Middle frontal gyrus (tissue), 1 donor: ENCODE data around the gene NCOR1.
"Not testable (repeated sequence)": the region's sequence is repeated elsewhere in the genome, so short reads cannot be mapped to it uniquely, and the experiment has no call there.

Experiments used
- DNase-seq: peaks from one replicate; pipeline ENCODE4 v3.0.0-alpha.2; 2015; ENCODE audit warnings: low spot score; ENCODE audit errors: extremely low spot score

NCOR1 gene

DNA sequence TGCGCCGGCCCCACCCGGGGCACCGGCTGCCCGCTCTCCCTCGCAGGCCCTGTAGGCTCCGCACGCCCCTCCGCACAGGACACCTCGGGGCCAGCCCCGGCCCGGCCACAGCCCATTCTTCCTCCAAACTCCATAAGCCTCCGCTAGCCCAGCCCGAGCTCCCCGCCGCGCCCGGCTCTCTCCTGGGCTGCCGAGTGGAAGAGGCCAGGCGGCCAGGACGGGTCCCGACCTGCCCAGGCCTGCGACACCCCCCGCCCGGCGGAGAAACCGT, 397 bp downstream of the NCOR1 start:
- DNase-seq = no peak

DNA sequence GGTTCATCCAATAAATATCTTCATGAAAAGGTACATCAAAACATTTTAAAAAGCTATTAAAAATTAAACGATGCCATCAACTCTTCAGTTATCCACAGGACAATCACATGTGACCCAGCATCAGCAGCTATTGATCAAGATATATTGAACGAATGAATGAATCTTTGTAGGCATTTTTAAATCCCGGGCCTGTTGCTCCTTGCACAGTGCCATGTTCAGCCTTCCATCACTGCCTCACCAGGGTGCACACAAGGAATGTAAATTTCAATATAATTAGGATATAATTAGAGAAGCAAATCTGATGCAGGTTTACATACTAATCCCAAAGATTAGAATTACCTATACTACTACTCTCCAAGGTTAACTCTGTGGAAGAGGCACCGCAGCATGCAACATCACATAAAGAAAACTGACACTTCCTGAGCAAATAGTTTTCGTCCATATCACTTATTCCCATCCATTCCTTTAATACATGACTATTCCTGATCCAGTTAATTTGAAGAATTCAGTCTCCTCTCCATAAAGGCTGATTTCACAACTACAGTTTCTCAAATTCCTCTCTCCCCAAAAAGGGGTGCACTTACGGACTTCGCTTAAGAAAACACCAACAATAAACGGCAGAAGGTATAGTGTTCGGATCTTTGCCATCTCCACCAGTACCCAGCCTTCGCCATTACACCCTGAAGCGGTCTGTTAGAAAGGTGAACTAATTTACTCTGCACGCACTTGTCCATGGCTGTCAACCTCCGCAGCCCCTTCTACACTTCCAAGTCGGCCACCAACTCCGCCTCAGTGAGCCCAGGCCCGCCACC, 938 bp downstream of the NCOR1 start:
- peak; percentile 24 for DNase-seq

DNA sequence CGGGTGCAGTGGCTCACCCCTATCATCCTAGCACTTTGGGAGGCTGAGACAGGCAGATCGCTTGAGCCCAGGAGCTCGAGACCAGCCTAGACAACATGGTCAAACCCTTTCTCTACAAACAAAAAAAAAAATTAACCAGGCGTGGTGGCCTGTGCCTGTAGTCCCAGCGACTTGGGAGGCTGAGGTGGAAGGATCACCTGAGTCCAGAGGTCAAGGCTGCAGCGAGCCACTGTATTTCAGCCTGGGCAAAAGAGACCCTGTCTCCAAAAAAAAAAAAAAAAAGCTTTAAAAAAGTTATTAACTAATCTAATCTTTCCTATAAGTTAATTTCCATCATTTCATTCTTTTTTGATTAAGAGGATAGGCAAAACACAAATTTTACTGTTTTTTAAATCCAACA, 2.5 kb downstream of the NCOR1 start:
- DNase-seq = no peak

DNA sequence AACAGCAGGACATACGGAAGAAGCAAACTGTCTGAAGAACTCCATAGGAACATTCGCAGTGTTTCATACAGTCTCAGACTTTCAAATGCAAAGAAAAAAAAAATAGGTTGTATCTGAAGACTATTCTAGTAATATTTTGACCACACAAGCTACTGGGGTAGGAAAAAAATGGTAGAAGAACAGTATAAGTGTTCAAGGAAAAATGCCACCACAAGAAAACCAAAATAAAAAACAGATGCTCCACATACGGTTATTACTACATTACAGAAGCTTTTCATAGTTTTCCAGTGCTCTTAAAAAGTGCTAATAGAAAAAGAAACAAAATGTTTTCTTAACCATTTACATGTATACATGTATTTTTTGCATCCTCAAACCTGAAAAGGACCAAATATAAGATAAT, 3.7 kb downstream of the NCOR1 start:
- DNase-seq = no peak

DNA sequence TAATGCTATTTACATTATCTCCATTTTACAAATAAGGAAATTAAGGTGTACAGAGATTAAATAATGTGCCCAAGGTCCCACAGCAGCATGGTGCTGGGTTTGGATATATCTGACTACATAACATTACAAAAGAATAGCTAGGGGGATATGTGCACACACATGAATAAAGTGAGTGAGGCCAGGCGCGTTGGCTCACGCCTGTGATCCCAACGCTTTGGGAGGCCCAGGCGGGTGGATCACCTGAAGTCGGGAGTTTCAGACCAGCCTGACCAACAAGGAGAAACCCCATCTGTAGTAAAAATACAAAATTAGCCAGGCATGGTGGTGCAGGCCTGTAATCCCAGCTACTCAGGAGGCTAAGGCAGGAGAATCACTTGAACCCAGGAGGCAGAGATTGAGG, 10.6 kb downstream of the NCOR1 start:
- DNase-seq = not testable (repeated sequence)

DNA sequence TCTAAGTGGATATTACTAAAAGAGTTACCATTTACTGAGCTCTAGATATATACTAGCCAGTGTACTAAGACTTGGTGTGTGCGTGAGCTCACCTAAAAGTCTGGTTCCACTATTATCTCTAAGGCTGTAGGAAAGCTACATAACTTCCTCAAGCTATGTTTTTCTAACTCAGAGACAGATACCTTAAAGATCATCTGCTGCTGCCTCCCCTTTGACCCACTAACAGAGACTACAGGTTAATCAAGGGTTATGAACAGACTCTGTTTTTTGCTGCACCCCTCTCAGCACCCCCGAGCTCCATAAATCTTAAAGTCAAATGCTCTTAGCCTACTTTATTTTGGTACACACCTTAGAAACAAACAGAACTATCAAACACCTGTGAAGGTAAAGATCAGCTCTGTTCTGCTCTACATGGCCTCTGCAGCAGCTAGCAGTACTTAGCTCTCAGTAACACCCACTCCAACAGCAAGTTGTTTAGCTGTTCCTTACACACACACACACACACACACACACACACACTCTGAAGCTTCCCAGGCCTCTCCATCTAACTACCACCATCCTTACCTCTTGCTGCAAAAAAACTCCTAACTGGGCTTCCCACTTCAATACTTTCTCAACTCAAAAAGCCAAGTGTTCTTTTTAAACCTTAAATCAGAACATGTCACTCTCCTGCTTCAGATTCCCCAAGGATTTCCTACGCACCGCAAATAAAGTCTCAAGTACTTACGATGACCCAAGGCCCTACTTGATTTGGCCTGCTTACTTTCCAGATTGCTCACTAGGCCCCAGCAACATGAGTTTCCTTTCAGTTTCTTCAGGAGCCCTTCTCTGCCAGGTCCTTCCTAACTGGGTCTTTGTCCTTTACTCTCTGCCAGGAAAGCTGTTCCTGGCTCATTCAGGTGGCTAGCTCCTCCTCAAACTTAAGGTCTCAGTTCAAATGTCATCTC, 12.5 kb downstream of the NCOR1 start:
- not testable (repeated sequence) for DNase-seq

DNA sequence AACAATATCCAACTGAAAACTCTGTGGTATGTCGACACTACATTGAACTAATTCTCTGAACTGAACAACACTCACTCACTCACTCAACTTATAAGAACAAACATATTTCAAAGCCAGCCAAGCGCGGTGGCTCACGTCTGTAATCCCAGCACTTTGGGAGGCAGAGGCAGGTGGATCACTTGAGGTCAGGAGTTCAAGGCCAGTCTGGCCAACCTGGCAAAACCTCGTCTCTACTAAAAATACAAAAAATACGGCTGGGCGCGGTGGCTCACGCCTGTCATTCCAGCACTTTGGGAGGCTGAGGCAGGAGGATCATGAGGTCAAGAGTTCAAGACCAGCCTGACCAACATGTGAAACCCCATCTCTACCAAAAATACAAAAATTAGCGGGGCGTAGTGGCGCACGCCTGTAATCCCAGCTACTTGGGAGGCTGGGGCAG, 13.6 kb downstream of the NCOR1 start:
- not testable (repeated sequence) for DNase-seq

DNA sequence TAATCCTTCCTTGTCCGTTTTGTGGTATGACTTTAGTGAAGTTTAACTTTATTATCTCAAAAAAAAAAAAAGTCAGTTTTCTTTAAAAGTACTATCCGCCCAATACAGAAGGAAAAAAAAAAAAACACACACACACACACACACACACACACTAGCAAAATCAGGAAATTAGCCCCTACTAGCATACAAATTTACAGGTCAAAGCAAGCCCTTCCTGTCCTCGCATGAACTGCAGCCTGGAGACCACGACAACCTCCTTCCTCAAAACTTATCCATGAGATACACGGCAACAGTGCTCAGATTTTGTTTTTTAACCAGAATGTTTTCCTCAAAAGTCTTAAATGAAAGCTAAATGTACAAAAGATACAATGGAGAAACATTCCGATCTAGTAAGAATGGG, 16.2 kb downstream of the NCOR1 start:
- no peak for DNase-seq

DNA sequence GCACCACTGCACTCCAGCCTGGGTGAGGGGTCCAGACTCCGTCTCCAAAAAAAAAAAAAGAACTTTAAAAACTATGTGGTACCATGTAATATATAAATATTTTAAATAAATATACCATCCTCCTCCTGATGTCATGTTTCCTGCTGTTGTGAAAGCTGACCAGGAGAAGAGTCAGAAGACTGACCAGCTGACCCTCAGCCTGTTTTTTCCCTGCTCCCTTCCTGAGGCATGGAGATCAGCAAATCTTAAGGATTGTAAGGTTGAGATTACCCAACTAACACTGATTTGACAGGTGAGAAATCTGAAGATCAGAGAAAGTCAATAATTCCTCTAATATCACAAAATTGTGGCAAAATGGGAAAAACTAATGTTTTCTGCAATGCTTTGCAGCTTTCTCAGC, 18.1 kb downstream of the NCOR1 start:
- DNase-seq = no peak

DNA sequence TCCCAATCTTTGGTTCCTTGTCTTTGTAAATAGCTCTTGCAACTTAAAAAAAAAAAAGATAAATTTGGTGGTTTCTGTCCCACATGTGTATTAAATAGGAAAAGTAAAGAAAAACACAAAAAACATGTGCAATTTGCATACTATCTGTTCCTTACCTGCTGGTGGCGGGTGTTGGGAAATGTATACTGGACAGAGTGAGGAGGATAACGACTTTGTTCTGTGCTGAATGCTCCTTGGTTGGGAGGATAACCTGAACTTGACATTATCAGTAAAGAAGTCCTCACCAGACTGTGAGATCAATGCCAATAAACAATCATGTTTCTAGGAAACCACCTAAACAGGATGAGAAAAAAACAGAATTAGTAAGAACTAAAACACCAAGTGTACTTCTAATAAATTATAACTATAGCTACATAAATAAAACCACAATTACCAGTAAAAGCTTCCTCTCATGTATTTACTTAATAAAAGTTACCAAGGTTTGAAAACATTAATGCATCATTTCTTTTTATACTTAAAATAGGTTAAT, 21.0 kb downstream of the NCOR1 start:
- not testable (repeated sequence) for DNase-seq

DNA sequence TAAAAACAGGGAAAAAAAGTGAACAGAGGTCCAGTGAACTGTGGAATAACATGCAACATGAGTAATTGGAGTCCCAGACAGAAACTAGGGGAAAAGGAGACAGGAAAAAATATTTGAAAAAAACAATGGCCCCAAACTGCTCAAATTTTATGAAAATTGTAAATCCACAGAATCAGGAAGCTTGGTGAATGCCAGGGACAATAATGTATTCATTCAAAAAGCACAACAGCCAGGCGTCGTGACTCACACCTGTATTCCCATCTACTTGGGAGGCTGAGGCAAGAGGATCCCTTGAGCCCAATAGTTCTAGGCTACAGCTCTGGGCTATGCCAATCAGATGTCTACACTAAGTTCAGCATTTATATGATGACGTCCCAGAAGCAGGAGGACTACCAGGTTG, 23.7 kb downstream of the NCOR1 start:
- no peak for DNase-seq

DNA sequence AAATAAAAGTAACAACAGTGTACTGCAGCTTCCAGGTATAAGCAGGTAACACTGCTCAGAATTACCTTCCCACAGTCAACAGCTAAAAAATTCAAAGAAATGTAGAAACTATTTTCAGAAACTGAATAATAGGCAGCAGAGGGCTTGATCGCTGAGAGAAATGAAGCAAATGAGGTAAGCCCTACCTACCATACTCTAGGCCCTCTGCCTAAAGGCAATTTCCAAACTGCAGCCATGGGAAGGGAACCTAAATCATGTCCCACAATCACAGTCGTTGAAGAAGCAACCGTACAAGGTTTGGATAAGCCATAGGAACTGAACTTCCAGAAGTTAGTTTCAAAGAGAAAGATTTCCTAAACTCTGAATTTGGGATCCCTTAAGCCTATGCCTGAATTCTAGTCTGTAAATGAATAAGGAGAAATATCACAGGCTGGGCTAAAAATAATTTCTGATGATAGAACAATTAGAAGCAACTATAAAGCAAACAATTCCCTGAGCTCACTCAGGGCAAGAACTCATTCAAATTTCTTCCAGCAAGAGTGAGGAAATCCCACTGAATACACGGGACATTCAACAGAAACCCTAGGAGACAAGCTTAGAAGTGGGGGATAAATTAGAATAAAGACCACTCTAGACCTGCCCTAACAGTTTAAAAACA, 24.5 kb downstream of the NCOR1 start:
- no peak for DNase-seq

DNA sequence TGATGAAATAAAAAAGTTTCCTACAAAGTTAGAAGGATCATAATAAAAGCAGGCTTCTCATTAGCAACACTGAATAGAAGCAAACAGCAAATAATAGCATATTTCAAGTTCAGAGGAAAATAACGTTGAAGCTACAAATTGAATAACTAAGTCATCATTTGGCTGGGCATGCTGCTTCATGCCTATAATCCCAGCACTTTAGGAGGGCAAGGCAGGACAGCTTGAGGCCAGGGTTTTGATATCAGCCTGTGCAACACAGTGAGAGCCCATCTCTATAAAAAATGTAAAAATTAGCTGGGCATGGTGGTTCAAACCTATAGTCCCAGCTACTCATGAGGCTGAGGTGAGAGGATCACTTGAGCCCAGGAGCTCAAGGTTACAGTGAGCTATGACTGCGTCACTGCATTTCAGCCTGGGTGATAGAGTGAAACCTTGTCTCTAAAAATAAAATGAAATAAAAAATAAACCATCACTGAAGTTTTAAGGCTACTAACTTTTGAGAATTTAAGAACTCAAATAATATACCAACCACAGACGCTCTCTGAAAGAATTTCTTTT, 25.5 kb downstream of the NCOR1 start:
- DNase-seq = no peak

DNA sequence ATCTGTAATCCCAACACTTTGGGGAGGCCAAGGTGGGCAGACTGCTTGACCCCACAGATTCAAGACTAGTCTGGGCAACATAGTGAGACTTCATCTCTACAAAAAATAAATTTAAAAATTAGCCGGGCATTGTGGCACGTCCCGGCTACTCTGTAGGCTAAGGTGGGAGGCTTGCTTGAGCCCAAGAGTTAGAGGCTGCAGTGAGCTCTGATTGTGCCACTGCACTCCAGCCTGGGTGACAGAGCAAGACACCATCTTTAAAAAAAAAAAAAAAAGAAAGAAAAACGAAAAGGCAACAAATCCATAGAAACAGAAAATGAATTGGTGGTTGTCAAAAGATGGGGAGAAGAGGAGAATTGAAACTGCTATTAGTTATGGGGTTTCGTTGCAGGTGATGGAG, 27.7 kb downstream of the NCOR1 start:
- no peak for DNase-seq

DNA sequence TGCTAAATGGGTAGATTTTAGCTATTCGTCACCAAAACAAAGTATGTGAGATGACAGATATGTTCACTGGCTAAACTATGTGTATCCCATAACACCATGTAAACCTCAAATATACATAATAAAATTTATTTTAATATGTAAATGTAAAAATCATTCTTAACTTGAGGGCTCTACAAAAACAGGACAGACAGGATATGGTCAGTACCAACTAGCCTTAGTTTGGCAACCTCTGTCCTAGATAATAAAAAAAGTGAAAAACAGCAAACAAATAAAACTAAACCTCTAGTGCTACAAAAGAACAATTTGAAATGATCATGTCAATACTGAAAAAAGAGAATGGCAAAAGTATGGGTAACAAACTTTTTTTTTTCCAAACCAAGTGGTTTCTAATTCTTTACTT, 33.8 kb downstream of the NCOR1 start:
- DNase-seq = no peak

DNA sequence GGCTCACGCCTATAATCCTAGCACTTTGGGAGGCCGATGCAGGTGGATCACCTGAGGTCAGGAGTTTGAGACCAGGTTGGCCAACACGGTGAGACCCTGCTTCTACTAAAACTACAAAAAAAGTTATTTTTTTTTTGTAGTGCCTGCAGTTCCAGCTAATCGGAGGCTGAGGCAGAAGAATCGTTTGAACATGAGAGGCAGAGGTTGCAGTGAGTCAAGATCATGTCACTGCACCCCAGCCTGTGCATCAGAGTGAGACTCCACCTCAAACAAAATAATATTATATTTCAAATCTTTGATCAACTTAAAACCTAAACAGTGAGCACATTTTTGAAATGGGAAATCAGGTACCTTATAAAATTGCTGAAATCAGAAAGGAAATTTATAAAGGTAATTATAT, 36.5 kb downstream of the NCOR1 start:
- DNase-seq = no peak

DNA sequence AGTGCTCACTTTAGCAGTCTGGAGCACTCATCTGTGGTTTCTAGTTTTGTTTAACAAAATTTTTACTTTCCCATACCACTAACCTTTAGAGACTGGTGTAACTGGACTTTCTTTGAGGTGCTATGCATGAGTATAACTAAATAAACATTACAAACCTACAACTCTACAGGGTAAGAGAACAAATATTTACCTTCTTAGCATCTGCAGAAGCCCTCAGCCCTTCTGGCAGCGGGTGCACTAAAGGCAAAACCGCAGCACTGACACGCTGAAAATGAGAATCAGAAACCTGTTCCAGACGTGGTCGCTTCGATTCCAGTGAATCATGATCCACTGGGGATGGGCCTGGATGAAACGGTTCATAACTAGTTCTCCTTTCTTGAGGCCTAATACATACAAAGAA, 43.7 kb downstream of the NCOR1 start:
- no peak for DNase-seq

DNA sequence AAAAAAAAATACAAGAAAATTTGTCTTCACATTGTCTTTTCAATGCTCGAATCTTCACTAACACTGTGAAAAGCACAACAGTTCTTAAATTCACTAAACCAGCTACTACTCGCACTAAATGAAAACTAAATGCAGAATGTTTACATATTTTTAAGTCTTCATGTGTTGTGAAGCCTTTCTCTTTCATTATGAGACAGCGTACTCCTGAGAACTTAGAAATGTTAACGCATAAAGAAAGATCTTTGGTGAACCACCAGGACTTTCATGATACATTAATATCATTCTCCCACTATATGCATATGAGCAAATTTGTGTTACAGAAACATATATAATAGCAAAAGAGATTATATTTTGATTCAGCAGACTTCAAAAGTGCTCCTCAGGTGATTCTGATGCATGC, 48.6 kb downstream of the NCOR1 start:
- DNase-seq = not testable (repeated sequence)

DNA sequence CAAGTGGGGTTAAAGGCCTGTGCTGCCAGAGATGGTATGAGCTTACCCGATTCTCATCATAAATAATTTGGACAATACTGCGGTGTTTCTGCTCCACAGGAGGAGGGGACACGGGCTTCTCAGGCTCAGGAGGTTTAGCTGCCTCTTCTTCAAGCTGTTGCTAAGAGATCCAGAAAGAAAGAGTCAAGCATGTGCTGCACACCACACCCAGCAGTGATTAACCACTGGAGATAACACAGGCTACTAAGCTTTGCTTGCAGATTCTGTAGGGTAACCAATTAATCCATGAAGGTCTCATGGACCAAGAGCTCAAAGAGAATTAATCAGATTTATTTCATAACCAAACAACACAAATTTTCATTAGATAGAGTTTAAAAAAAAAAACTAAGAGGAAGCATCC, 56.6 kb downstream of the NCOR1 start:
- no peak for DNase-seq

DNA sequence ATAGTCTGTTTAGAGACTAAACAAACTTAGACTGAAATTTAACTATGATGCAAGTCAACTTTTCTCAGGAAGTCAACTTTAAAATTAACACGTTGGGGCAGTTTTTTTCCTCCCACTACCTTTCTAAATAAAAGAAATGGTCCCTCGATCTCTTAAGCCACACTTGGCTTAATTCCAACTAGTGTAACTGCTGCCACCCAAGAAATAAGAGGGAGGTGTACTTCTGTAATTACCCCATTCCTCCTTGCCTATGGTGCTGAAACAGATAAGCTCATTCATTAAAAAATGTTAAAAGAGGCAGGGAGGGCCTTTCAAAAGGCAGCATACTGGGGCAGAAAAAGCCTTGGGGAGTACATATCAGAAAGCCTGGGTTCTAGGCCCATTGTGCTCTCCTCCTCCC, 59.8 kb downstream of the NCOR1 start:
- no peak for DNase-seq

DNA sequence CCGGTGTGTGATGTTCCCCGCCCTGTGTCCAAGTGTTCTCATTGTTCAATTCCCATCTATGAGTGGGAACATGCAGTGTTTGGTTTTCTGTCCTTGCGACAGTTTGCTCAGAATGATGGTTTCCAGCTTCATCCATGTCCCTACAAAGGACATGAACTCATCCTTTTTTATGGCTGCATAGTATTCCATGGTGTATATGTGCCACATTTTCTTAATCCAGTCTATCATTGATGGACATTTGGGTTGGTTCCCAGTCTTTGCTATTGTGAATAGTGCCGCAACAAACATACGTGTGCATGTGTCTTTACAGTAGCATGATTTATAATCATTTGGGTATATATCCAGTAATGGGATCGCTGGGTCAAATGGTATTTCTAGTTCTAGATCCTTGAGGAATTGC, 63.0 kb downstream of the NCOR1 start:
- not testable (repeated sequence) for DNase-seq
